Mesodermal cell (in vitro differentiated cells): Measurements from ENCODE around the gene PLXNB1.

ENCODE experiments used
- H3K27ac ChIP-seq: 2 replicates; pipeline ENCODE4 v1.7.0; 2013; ENCODE audit warnings: mild to moderate bottlenecking, low read depth, low read length, moderate library complexity; ENCODE audit not compliant: severe bottlenecking
- H3K36me3 ChIP-seq: 2 replicates; pipeline ENCODE4 v1.7.1; 2013; ENCODE audit warnings: mild to moderate bottlenecking, low read length, moderate library complexity; ENCODE audit not compliant: control insufficient read depth, insufficient read depth
- H3K4me1 ChIP-seq: one replicate; pipeline ENCODE4 v1.7.1; 2013; ENCODE audit warnings: mild to moderate bottlenecking, low read length; ENCODE audit not compliant: insufficient read depth, control insufficient read depth, poor library complexity, severe bottlenecking
- H3K4me3 ChIP-seq: 2 replicates; pipeline ENCODE4 v1.7.0; 2013; ENCODE audit warnings: low read length, control low read depth, mild to moderate bottlenecking; ENCODE audit not compliant: insufficient read depth, poor library complexity, severe bottlenecking; ENCODE audit errors: extremely low read depth
- H3K9me3 ChIP-seq: 2 replicates; pipeline ENCODE4 v1.7.1; 2013; ENCODE audit warnings: mild to moderate bottlenecking, low read length, moderate library complexity; ENCODE audit not compliant: control insufficient read depth
- WGBS, 2 experiments: methylation state at CpG; one replicate each; pipeline ENCODE4 v1.1.5; 2013; ENCODE audit warnings: missing lambda C conversion rate in 2 of 2; ENCODE audit not compliant: insufficient coverage in 2 of 2; 5-methylcytosine and 5-hydroxymethylcytosine counted together

PLXNB1 gene

GRCh38 chr3:48440590-48440958 lies 10.7 kb upstream of the PLXNB1 start:
- peaks cover 13% of the 10 kb centered on the region for H3K4me1 ChIP-seq
- peak overlapping the region; percentile 76 for H3K27ac ChIP-seq
- 1 to 2% methylated on average over 18 to 21 of the region's 21 CpGs for WGBS, 2 experiments
- peak overlapping the region; percentile 98 for H3K4me3 ChIP-seq
- peaks cover 39% of the 10 kb centered on the region for H3K36me3 ChIP-seq
- no peaks in the 10 kb centered on the region for H3K9me3 ChIP-seq

- H3K4me1 ChIP-seq = peaks cover 13% of the 10 kb centered on the region
- peaks cover 40% of the 10 kb centered on the region for H3K36me3 ChIP-seq
- 0 to 1% methylated on average over 50 to 53 of the region's 54 CpGs for WGBS, 2 experiments
- peak within 1 kb of the TSS; percentile 76 for H3K27ac ChIP-seq
- H3K9me3 ChIP-seq = no peaks in the 10 kb centered on the region
- H3K4me3 ChIP-seq = peak within 1 kb of the TSS; percentile 98
Measured at GRCh38 chr3:48439820-48440589, 10.1 kb upstream of the PLXNB1 start, which contains the start of the genes CCDC51 and TMA7. CCDC51 (minus strand) TSS chr3:48440119; CDS start chr3:48435128, 4,991 bp downstream. TMA7 (plus strand) TSS chr3:48440257; CDS start chr3:48440297, 40 bp downstream.

GRCh38 chr3:48437812-48438211 lies 7.9 kb upstream of the PLXNB1 start:
- H3K27ac ChIP-seq = no peak overlapping the region
- peaks cover 40% of the 10 kb centered on the region for H3K36me3 ChIP-seq
- WGBS, 2 experiments = 86 to 100% methylated on average over 2 of the region's 4 CpGs
- no peaks in the 10 kb centered on the region for H3K9me3 ChIP-seq
- H3K4me3 ChIP-seq = no peak overlapping the region
- peaks cover 16% of the 10 kb centered on the region for H3K4me1 ChIP-seq

GRCh38 chr3:48436855-48437254 lies 7.0 kb upstream of the PLXNB1 start:
- H3K4me3 ChIP-seq = no peak overlapping the region
- WGBS, 2 experiments = 82 to 90% methylated on average over 3 to 7 of the region's 7 CpGs
- H3K4me1 ChIP-seq = peaks cover 18% of the 10 kb centered on the region

GRCh38 chr3:48436477-48436787 lies 6.5 kb upstream of the PLXNB1 start:
- H3K9me3 ChIP-seq = no peaks in the 10 kb centered on the region
- 60 to 67% methylated on average over 1 of the region's 1 CpG for WGBS, 2 experiments

More at GRCh38 chr3:48436855-48437254, 7.0 kb upstream of the PLXNB1 start:
- H3K36me3 ChIP-seq = peaks cover 41% of the 10 kb centered on the region
- H3K27ac ChIP-seq = no peak overlapping the region
- H3K9me3 ChIP-seq = no peaks in the 10 kb centered on the region

GRCh38 chr3:48435774-48436476 lies 6.0 kb upstream of the PLXNB1 start:
- Histone ChIP-seq H3K4me3 (no peak overlapping the region), H3K27ac (no peak overlapping the region), H3K36me3 (peaks cover 41% of the 10 kb centered on the region), H3K9me3 (no peaks in the 10 kb centered on the region), H3K4me1 (peaks cover 11% of the 10 kb centered on the region)
- 56 to 68% methylated on average over 6 to 7 of the region's 7 CpGs for WGBS, 2 experiments

More at GRCh38 chr3:48436477-48436787, 6.5 kb upstream of the PLXNB1 start:
- H3K27ac ChIP-seq = no peak overlapping the region
- H3K4me1 ChIP-seq = peaks cover 14% of the 10 kb centered on the region
- no peak overlapping the region for H3K4me3 ChIP-seq
- H3K36me3 ChIP-seq = peaks cover 41% of the 10 kb centered on the region

- 84 to 96% methylated on average over 3 to 4 of the region's 4 CpGs for WGBS, 2 experiments
- no peak overlapping the region for H3K4me3 ChIP-seq
- no peak overlapping the region for H3K27ac ChIP-seq
- peaks cover 15% of the 10 kb centered on the region for H3K4me1 ChIP-seq
- H3K36me3 ChIP-seq = peaks cover 41% of the 10 kb centered on the region
- H3K9me3 ChIP-seq = no peaks in the 10 kb centered on the region
Measured at GRCh38 chr3:48435223-48435595, 5.3 kb upstream of the PLXNB1 start.

- H3K4me3 ChIP-seq = no peak overlapping the region
- peaks cover 17% of the 10 kb centered on the region for H3K4me1 ChIP-seq
- H3K36me3 ChIP-seq = peaks cover 41% of the 10 kb centered on the region
- H3K9me3 ChIP-seq = no peaks in the 10 kb centered on the region
- 93 to 96% methylated on average over 15 of the region's 15 CpGs for WGBS, 2 experiments
- H3K27ac ChIP-seq = no peak overlapping the region
Measured at GRCh38 chr3:48434591-48435222, 4.8 kb upstream of the PLXNB1 start.

GRCh38 chr3:48433472-48434118 lies 3.7 kb upstream of the PLXNB1 start:
- 92 to 98% methylated on average over 9 to 11 of the region's 12 CpGs for WGBS, 2 experiments

More at GRCh38 chr3:48433472-48434118, 3.7 kb upstream of the PLXNB1 start:
- peaks cover 41% of the 10 kb centered on the region for H3K36me3 ChIP-seq
- no peak overlapping the region for H3K4me3 ChIP-seq
- H3K4me1 ChIP-seq = peaks cover 13% of the 10 kb centered on the region
- no peaks in the 10 kb centered on the region for H3K9me3 ChIP-seq
- H3K27ac ChIP-seq = no peak overlapping the region
